Common myeloid progenitor, CD34-positive (primary cell): ENCODE results near the gene SHROOM2.

Source experiments
- CTCF ChIA-PET: fragments of 350-600 bp; sonication (Branson Sonifier 250); formaldehyde crosslinking; loops from one replicate; lab custom pipeline; 2021; ENCODE audit warnings: antibody characterized with exemption; lab: Charles Lee
- POLR2A ChIA-PET: fragments of 350-600 bp; sonication (Branson Sonifier 250); formaldehyde crosslinking; loops from one replicate; lab custom pipeline; 2021; ENCODE audit warnings: antibody characterized with exemption; lab: Charles Lee
- DNase-seq, 3 donors: peaks; one replicate each; pipeline versions ENCODE4 v3.0.0 to v3.0.0-alpha.2; 2013
- H3K27ac ChIP-seq, 2 experiments: 1 replicate in 1 of 2; 2 replicates in 1 of 2; pipeline ENCODE4 v1.7.0; 2013; ENCODE audit warnings: inconsistent platforms in 2 of 2, low read length in 2 of 2, mild to moderate bottlenecking in 2 of 2, low read depth in 1 of 2, moderate library complexity in 1 of 2; ENCODE audit not compliant: severe bottlenecking in 2 of 2, insufficient read depth in 1 of 2, poor library complexity in 1 of 2
- H3K27me3 ChIP-seq, 5 experiments: replicated peaks in 2 of 5; 1 replicate in 3 of 5; 2 replicates in 2 of 5; pipeline versions ENCODE4 v1.6.1 to v1.7.0; 2013; ENCODE audit warnings: low read length in 4 of 5, mild to moderate bottlenecking in 2 of 5, moderate library complexity in 2 of 5, inconsistent platforms in 1 of 5; ENCODE audit not compliant: insufficient read depth in 5 of 5, control insufficient read depth in 4 of 5
- H3K36me3 ChIP-seq, 4 experiments: 1 replicate in 2 of 4; 2 replicates in 2 of 4; pipeline versions ENCODE4 v1.6.1 to v1.7.0; 2013; ENCODE audit warnings: low read length in 3 of 4, control low read depth in 1 of 4, mild to moderate bottlenecking in 1 of 4; ENCODE audit not compliant: control insufficient read depth in 4 of 4, insufficient read depth in 4 of 4
- H3K4me1 ChIP-seq, 4 experiments: 1 replicate in 3 of 4; 2 replicates in 1 of 4; pipeline versions ENCODE4 v1.6.1 to v1.7.1; 2013; ENCODE audit warnings: low read length in 3 of 4, mild to moderate bottlenecking in 3 of 4, control low read depth in 1 of 4, inconsistent platforms in 1 of 4, moderate library complexity in 1 of 4; ENCODE audit not compliant: control insufficient read depth in 4 of 4, insufficient read depth in 4 of 4; ENCODE audit errors: control extremely low read depth in 1 of 4
- H3K4me3 ChIP-seq, 7 experiments: 1 replicate in 4 of 7; 2 replicates in 3 of 7; pipeline versions ENCODE4 v1.5.1 to v1.7.0; 2013; ENCODE audit warnings: mild to moderate bottlenecking in 7 of 7, low read length in 6 of 7, moderate library complexity in 6 of 7, inconsistent platforms in 2 of 7, low read depth in 2 of 7, control low read depth in 1 of 7; ENCODE audit not compliant: insufficient read depth in 4 of 7, control insufficient read depth in 1 of 7; ENCODE audit errors: extremely low read depth in 1 of 7
- H3K9me3 ChIP-seq, 5 experiments: 1 replicate in 4 of 5; 2 replicates in 1 of 5; pipeline versions ENCODE4 v1.6.1 to v1.7.1; 2013; ENCODE audit warnings: low read length in 4 of 5, mild to moderate bottlenecking in 2 of 5, inconsistent platforms in 1 of 5, low read depth in 1 of 5, moderate library complexity in 1 of 5; ENCODE audit not compliant: control insufficient read depth in 4 of 5, insufficient read depth in 2 of 5; ENCODE audit errors: control extremely low read depth in 1 of 5
- WGBS: methylation state at CpG from one replicate; pipeline ENCODE4 v1.1.5; 2013; ENCODE audit not compliant: insufficient coverage; 5-methylcytosine and 5-hydroxymethylcytosine counted together

Gene SHROOM2

GRCh38 chrX:9927698-9928482 is 141.7 kb downstream of the SHROOM2 start:
- CTCF ChIA-PET = no interaction called here
- peaks cover 0 to 4% (median 0%) of the 10 kb centered on the region in 5 experiments for H3K27me3 ChIP-seq
- H3K36me3 ChIP-seq = no peaks in the 10 kb centered on the region
- no peaks in the 10 kb centered on the region for H3K4me1 ChIP-seq
- POLR2A ChIA-PET = no interaction called here
- H3K27ac ChIP-seq = no peak overlapping the region
- no peak overlapping the region for H3K4me3 ChIP-seq
- H3K9me3 ChIP-seq = no peaks in the 10 kb centered on the region
- 67% methylated on average over 10 of the region's 11 CpGs for WGBS
- DNase-seq = no peak

- Histone ChIP-seq H3K27me3 (peaks cover 0 to 3% (median 0%) of the 10 kb centered on the region in 5 experiments), H3K4me1 (peaks cover 0 to 11% (median 4%) of the 10 kb centered on the region in 4 experiments), H3K9me3 (no peaks in the 10 kb centered on the region), H3K4me3 (no peak overlapping the region), H3K27ac (no peak overlapping the region), H3K36me3 (no peaks in the 10 kb centered on the region)
- ChIA-PET POLR2A (no interaction called here), CTCF (no interaction called here)
- DNase-seq = no peak
- 75% methylated on average over 2 of the region's 3 CpGs for WGBS
These were observed 149.2 kb downstream of the SHROOM2 start for GRCh38 chrX:9935436-9935835.

- ChIA-PET POLR2A (no interaction called here), CTCF (no interaction called here)
- DNase-seq = peak in 1 of 3 donors; percentile 23
- Histone ChIP-seq H3K27ac (no peak overlapping the region), H3K4me3 (no peak overlapping the region), H3K9me3 (no peaks in the 10 kb centered on the region), H3K4me1 (peaks cover 0 to 28% (median 18%) of the 10 kb centered on the region in 4 experiments), H3K36me3 (no peaks in the 10 kb centered on the region), H3K27me3 (peaks cover 0 to 3% (median 0%) of the 10 kb centered on the region in 5 experiments)
- WGBS = 96% methylated on average over 6 of the region's 8 CpGs
These were observed 151.5 kb downstream of the SHROOM2 start for GRCh38 chrX:9937761-9938160.

- WGBS = 90% methylated on average over 2 of the region's 7 CpGs
- H3K4me3 ChIP-seq = no peak overlapping the region
- H3K36me3 ChIP-seq = no peaks in the 10 kb centered on the region
- H3K27me3 ChIP-seq = peaks cover 0 to under 1% (median 0%) of the 10 kb centered on the region in 5 experiments
- ChIA-PET CTCF (no interaction called here), POLR2A (no interaction called here)
- no peak overlapping the region for H3K27ac ChIP-seq
- H3K9me3 ChIP-seq = no peaks in the 10 kb centered on the region
- DNase-seq = no peak
- peaks cover 0 to 33% (median 18%) of the 10 kb centered on the region in 4 experiments for H3K4me1 ChIP-seq
These were observed 152.3 kb downstream of the SHROOM2 start for GRCh38 chrX:9938516-9938915.

- no peaks in the 10 kb centered on the region for H3K36me3 ChIP-seq
- peaks cover 0 to 33% (median 18%) of the 10 kb centered on the region in 4 experiments for H3K4me1 ChIP-seq
- 89% methylated on average over 12 of the region's 14 CpGs for WGBS
- ChIA-PET CTCF (interaction anchor here (1.6 kb wide), 1 partner anchor 47 kb away, joined by 7 read pairs; no protein-coding TSS in a partner anchor), POLR2A (no interaction called here)
- H3K9me3 ChIP-seq = no peaks in the 10 kb centered on the region
- H3K27ac ChIP-seq = no peak overlapping the region
- DNase-seq = peak; percentile 61 to 82 (median 77)
- H3K4me3 ChIP-seq = no peak overlapping the region
- H3K27me3 ChIP-seq = no peaks in the 10 kb centered on the region
These were observed 154.2 kb downstream of the SHROOM2 start for GRCh38 chrX:9940421-9940820.

GRCh38 chrX:9942086-9942485 is 155.9 kb downstream of the SHROOM2 start:
- POLR2A ChIA-PET = interaction anchor here (0.6 kb wide), 1 partner anchor 157 kb away, joined by 10 read pairs; no protein-coding TSS in a partner anchor
- H3K27ac ChIP-seq = no peak overlapping the region
- peaks cover 0 to 34% (median 20%) of the 10 kb centered on the region in 4 experiments for H3K4me1 ChIP-seq
- no peaks in the 10 kb centered on the region for H3K27me3 ChIP-seq
- peak; percentile 85 to 95 (median 95) for DNase-seq
- H3K4me3 ChIP-seq = no peak overlapping the region
- peaks cover 0 to 2% (median 0%) of the 10 kb centered on the region in 5 experiments for H3K9me3 ChIP-seq
- no peaks in the 10 kb centered on the region for H3K36me3 ChIP-seq
- CTCF ChIA-PET = interaction anchor here (1.6 kb wide), 1 partner anchor 46 kb away, joined by 7 read pairs; no protein-coding TSS in a partner anchor
- WGBS = 13% methylated on average over 3 of the region's 6 CpGs

GRCh38 chrX:9943420-9943819 is 157.2 kb downstream of the SHROOM2 start:
- POLR2A ChIA-PET = no interaction called here
- H3K27me3 ChIP-seq = no peaks in the 10 kb centered on the region
- no peaks in the 10 kb centered on the region for H3K36me3 ChIP-seq
- peaks cover 0 to 39% (median 20%) of the 10 kb centered on the region in 4 experiments for H3K4me1 ChIP-seq
- no peak overlapping the region for H3K4me3 ChIP-seq
- H3K9me3 ChIP-seq = peaks cover 0 to 2% (median 0%) of the 10 kb centered on the region in 5 experiments
- peak in 1 of 3 donors; percentile 34 for DNase-seq
- WGBS = 83% methylated on average over 1 of the region's 5 CpGs
- CTCF ChIA-PET = no interaction called here
- no peak overlapping the region for H3K27ac ChIP-seq
